ENCODE measurements around the gene REEP5.
A peak's percentile ranks its signal among the peaks of the same experiment; 100 is the strongest.

The REEP5 gene

DNA sequence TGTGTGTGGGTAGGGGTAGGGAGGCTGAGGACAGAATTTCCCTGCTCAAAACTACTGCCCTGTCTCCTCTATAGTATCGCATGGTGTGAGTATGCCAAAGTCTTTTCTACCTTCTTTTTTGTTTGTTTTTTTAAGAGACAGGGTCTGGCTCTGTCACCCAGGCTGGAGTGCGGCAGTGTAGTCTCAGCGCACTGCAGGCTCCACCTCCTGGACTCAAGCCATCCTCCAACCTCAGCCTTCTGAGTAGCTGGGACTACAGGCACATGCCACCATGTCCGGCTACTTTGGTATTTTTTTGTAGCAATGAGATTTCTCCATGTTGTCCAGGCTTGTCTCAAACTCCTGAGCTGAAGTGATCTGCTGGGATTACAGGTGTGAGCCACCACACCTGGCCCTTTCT, 58.5 kb downstream of the REEP5 start:
- peak overlapping the region; percentile 96; the same call in 1 of the 2 replicates for H3K4me2 ChIP-seq (ENCODE audit: low read length)
- no peak overlapping the region for H3K4me3 ChIP-seq (ENCODE audit: low read length)
- peaks cover 5% of the 10 kb centered on the region; the same call in 1 of the 2 replicates for H3K9me3 ChIP-seq (ENCODE audit: control insufficient read depth, insufficient read depth, low read length)

DNA sequence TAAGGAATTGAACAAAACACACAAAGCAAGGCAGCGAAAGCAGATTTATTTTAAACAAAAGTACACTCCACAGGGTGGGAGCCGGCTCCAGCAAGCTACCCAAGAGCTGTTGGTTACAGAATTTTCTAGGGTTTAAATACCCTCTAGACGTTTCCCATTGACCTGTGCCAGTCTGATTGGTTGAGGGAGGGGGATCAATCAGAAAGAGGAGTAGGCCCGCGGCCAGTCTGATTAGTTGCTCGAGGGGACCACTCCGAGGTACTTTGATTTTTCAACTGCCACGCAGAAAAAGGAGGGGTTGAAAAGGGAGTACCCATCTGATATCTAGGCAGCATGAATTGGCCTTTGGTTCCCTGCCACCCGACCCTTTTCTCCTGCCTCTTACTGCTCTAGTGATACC, 59.9 kb downstream of the REEP5 start:
- Histone ChIP-seq H3K4me1 (ENCODE audit: control insufficient read depth, low read length) (peaks cover 26% of the 10 kb centered on the region), H4K20me1 (ENCODE audit: control insufficient read depth, insufficient read depth, low read depth, low read length) (no peaks in the 10 kb centered on the region; the same call in 1 of the 2 replicates), H3K27me3 (ENCODE audit: control insufficient read depth, low read length) (no peaks in the 10 kb centered on the region), H3K9me2 (replicated peaks; ENCODE audit: control insufficient read depth, low read length) (no peaks in the 10 kb centered on the region), H3K79me2 (ENCODE audit: control insufficient read depth, low read length) (peaks cover 47% of the 10 kb centered on the region), H3K36me3 (ENCODE audit: control insufficient read depth, low read length) (peaks cover 54% of the 10 kb centered on the region), H3K4me2 (ENCODE audit: low read length) (peak overlapping the region; percentile 96), H3K4me3 (ENCODE audit: low read length) (peak overlapping the region; percentile 94), H3K27ac (ENCODE audit: low read depth, low read length) (no peak overlapping the region), H3F3A (ENCODE audit: control insufficient read depth, insufficient read depth) (no peaks in the 10 kb centered on the region), H3K9me3 (ENCODE audit: control insufficient read depth, insufficient read depth, low read length) (peaks cover 5% of the 10 kb centered on the region; the same call in 1 of the 2 replicates)
- TF ChIP-seq, protein P1, sequence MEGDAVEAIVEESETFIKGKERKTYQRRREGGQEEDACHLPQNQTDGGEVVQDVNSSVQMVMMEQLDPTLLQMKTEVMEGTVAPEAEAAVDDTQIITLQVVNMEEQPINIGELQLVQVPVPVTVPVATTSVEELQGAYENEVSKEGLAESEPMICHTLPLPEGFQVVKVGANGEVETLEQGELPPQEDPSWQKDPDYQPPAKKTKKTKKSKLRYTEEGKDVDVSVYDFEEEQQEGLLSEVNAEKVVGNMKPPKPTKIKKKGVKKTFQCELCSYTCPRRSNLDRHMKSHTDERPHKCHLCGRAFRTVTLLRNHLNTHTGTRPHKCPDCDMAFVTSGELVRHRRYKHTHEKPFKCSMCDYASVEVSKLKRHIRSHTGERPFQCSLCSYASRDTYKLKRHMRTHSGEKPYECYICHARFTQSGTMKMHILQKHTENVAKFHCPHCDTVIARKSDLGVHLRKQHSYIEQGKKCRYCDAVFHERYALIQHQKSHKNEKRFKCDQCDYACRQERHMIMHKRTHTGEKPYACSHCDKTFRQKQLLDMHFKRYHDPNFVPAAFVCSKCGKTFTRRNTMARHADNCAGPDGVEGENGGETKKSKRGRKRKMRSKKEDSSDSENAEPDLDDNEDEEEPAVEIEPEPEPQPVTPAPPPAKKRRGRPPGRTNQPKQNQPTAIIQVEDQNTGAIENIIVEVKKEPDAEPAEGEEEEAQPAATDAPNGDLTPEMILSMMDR (IDR thresholded peaks at IDR 0.05; ENCODE audit: low read depth, low read length, poor library complexity, severe bottlenecking) = no peak
- TF ChIP-seq EZH2phosphoT487 (IDR thresholded peaks at IDR 0.05; ENCODE audit: borderline replicate concordance, low read length) = no peak

More for the DNA sequence above, 58.5 kb downstream of the REEP5 start:
- Histone ChIP-seq H3K79me2 (ENCODE audit: control insufficient read depth, low read length) (peaks cover 47% of the 10 kb centered on the region), H3F3A (ENCODE audit: control insufficient read depth, insufficient read depth) (no peaks in the 10 kb centered on the region), H3K4me1 (ENCODE audit: control insufficient read depth, low read length) (peaks cover 26% of the 10 kb centered on the region), H3K27me3 (ENCODE audit: control insufficient read depth, low read length) (no peaks in the 10 kb centered on the region), H3K27ac (ENCODE audit: low read depth, low read length) (no peak overlapping the region), H3K36me3 (ENCODE audit: control insufficient read depth, low read length) (peaks cover 69% of the 10 kb centered on the region), H4K20me1 (ENCODE audit: control insufficient read depth, insufficient read depth, low read depth, low read length) (no peaks in the 10 kb centered on the region; the same call in 1 of the 2 replicates), H3K9me2 (replicated peaks; ENCODE audit: control insufficient read depth, low read length) (no peaks in the 10 kb centered on the region)
- no peak for TF ChIP-seq EZH2phosphoT487 (IDR thresholded peaks at IDR 0.05; ENCODE audit: borderline replicate concordance, low read length)
- TF ChIP-seq, protein P1 (IDR thresholded peaks at IDR 0.05; ENCODE audit: low read depth, low read length, poor library complexity, severe bottlenecking) = no peak

DNA sequence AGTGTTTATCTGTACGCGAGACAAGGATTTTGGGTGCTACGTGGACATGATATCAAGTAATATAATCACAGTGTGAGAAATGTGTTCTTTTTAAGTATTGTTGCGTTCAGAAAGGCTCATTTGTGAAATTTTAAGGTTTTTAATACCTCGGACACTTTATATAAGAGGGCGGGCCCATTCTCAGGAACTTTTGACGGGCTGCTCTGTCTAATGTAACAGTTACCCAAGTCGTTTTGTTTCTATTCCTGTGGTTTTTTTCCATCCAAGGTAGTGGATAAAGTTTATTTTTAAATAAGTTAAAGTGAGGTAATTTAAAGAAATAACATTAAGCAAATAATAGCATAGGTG, 60.4 kb downstream of the REEP5 start:
- peak overlapping the region; percentile 44 for H3K27ac ChIP-seq (ENCODE audit: low read depth, low read length)

More for the DNA sequence above, 60.4 kb downstream of the REEP5 start:
- Histone ChIP-seq H3K9me3 (ENCODE audit: control insufficient read depth, insufficient read depth, low read length) (peaks cover 5% of the 10 kb centered on the region; the same call in 1 of the 2 replicates), H3K4me1 (ENCODE audit: control insufficient read depth, low read length) (peaks cover 26% of the 10 kb centered on the region), H4K20me1 (ENCODE audit: control insufficient read depth, insufficient read depth, low read depth, low read length) (no peaks in the 10 kb centered on the region; the same call in 1 of the 2 replicates), H3K4me2 (ENCODE audit: low read length) (peak overlapping the region; percentile 96), H3K9me2 (replicated peaks; ENCODE audit: control insufficient read depth, low read length) (no peaks in the 10 kb centered on the region), H3F3A (ENCODE audit: control insufficient read depth, insufficient read depth) (no peaks in the 10 kb centered on the region), H3K27me3 (ENCODE audit: control insufficient read depth, low read length) (no peaks in the 10 kb centered on the region), H3K79me2 (ENCODE audit: control insufficient read depth, low read length) (peaks cover 47% of the 10 kb centered on the region), H3K36me3 (ENCODE audit: control insufficient read depth, low read length) (peaks cover 49% of the 10 kb centered on the region), H3K4me3 (ENCODE audit: low read length) (peak overlapping the region; percentile 94)
- TF ChIP-seq, protein P1 (IDR thresholded peaks at IDR 0.05; ENCODE audit: low read depth, low read length, poor library complexity, severe bottlenecking) = no peak
- no peak for TF ChIP-seq EZH2phosphoT487 (IDR thresholded peaks at IDR 0.05; ENCODE audit: borderline replicate concordance, low read length)
